ENCODE measurements around the gene CASK.

The CASK gene

GRCh38 chrX:41912923-41913322, 10.4 kb downstream of the CASK start:
- TF ChIP-seq CTCF (IDR thresholded peaks at IDR 0.05; ENCODE audit: low read depth, low read length, missing control alignments): no peak
- H3K4me3 ChIP-seq (ENCODE audit: low read depth, low read length): no peak overlapping the region
- DNase-seq (ENCODE audit: low read depth): no peak

- TF ChIP-seq CTCF (IDR thresholded peaks at IDR 0.05; ENCODE audit: low read depth, low read length, missing control alignments): no peak
- H3K4me3 ChIP-seq (ENCODE audit: low read depth, low read length): no peak overlapping the region
- no peak for DNase-seq (ENCODE audit: low read depth)
Measured at GRCh38 chrX:41909068-41909467, 14.3 kb downstream of the CASK start.

DNA sequence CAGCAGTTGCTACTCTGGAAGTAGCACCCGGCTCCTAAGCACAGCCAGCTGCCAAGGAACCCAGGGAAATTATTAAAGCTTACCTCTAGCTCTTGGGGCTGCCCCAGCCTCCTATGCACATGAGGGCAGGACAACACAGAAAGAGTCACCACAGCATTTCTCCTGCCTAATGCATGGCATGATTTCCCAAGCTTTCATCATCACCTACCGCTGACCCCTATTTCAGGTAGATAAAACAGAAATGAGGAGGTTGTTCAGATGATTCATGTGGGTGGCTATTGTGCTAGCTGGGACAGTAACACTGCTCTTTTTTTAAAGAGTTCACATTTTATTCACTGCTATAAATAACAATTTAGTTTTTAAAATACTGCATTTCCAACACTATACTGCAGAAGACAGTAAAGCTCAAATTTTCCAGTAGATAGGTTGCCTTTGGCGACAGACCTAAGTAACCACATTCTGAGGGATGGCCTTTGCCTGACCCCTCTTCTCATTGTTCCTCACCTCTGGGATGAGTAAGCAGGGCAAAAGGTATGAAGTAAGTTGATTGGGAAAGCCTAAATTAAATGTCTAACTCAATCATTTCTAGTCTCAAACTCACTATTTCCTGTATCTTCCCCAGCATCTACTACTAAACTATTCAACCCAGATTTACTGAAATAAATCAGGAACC, 16.7 kb downstream of the CASK start:
- DNase-seq (ENCODE audit: low read depth): no peak
- no peak for TF ChIP-seq CTCF (IDR thresholded peaks at IDR 0.05; ENCODE audit: low read depth, low read length, missing control alignments)
- H3K4me3 ChIP-seq (ENCODE audit: low read depth, low read length): no peak overlapping the region

GRCh38 chrX:41903544-41903943, 19.8 kb downstream of the CASK start:
- no peak for DNase-seq (ENCODE audit: low read depth)
- TF ChIP-seq CTCF (IDR thresholded peaks at IDR 0.05; ENCODE audit: low read depth, low read length, missing control alignments): no peak
- no peak overlapping the region for H3K4me3 ChIP-seq (ENCODE audit: low read depth, low read length)

- no peak overlapping the region for H3K4me3 ChIP-seq (ENCODE audit: low read depth, low read length)
- no peak for TF ChIP-seq CTCF (IDR thresholded peaks at IDR 0.05; ENCODE audit: low read depth, low read length, missing control alignments)
- DNase-seq (ENCODE audit: low read depth): no peak
Measured at GRCh38 chrX:41900321-41900720, 23.0 kb downstream of the CASK start.

DNA sequence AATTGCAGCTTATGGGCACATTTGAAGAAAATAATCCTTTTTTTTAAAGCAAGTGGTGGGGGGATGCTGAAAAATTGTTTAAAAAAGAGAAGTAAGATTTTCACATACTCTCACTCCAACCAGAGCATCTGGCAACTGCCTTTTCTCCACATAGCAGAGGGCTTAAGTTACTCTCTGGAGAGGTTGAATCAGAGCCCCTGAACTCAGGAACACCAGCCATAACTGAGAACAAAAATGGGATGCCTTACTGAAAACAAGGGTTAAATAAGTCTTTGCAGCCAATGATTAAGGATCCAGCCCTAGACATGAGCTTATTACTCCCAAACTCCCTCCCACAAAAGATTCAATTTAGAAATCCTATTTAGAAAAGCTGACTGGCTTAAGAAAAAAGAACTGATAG, 27.5 kb downstream of the CASK start:
- H3K4me3 ChIP-seq (ENCODE audit: low read depth, low read length): no peak overlapping the region
- no peak for DNase-seq (ENCODE audit: low read depth)
- no peak for TF ChIP-seq CTCF (IDR thresholded peaks at IDR 0.05; ENCODE audit: low read depth, low read length, missing control alignments)

GRCh38 chrX:41890026-41890423, 33.3 kb downstream of the CASK start:
- no peak for TF ChIP-seq CTCF (IDR thresholded peaks at IDR 0.05; ENCODE audit: low read depth, low read length, missing control alignments)
- H3K4me3 ChIP-seq (ENCODE audit: low read depth, low read length): no peak overlapping the region
- no peak for DNase-seq (ENCODE audit: low read depth)

Data from GM12864 (cell line).